Measurements from ENCODE around the gene PLIN3.
A peak's percentile ranks its signal among the peaks of the same experiment; 100 is the strongest.
"Not testable (repeated sequence)": the region's sequence is repeated elsewhere in the genome, so short reads cannot be mapped to it uniquely, and the experiment has no call there.

PLIN3 gene

GRCh38 chr19:4814625-4815425 is 52.6 kb downstream of the PLIN3 start:
- DNase-seq, result no peak

GRCh38 chr19:4811328-4812131 is 55.9 kb downstream of the PLIN3 start:
- peak in 45 of 51 donors; percentile 5 to 80 (median 44) for DNase-seq

- DNase-seq, result peak in 25 of 51 donors; percentile 10 to 60 (median 32)
Observed at GRCh38 chr19:4807188-4807587, 60.3 kb downstream of the PLIN3 start.

GRCh38 chr19:4806384-4806783 is 61.1 kb downstream of the PLIN3 start:
- DNase-seq, result no peak

GRCh38 chr19:4805140-4805539 is 62.3 kb downstream of the PLIN3 start:
- not testable (repeated sequence) for DNase-seq

GRCh38 chr19:4803736-4804695 is 63.5 kb downstream of the PLIN3 start:
- DNase-seq, result peak in 29 of 51 donors; percentile 3 to 67 (median 28)

GRCh38 chr19:4802711-4803110 is 64.8 kb downstream of the PLIN3 start:
- no peak for DNase-seq

GRCh38 chr19:4801085-4801619 is 66.3 kb downstream of the PLIN3 start:
- no peak for DNase-seq

- no peak for DNase-seq
Observed at GRCh38 chr19:4800591-4801081, 66.8 kb downstream of the PLIN3 start.

GRCh38 chr19:4795400-4795799 is 72.1 kb downstream of the PLIN3 start:
- DNase-seq, result no peak

- no peak for DNase-seq
Observed at GRCh38 chr19:4794971-4795370, 72.5 kb downstream of the PLIN3 start.

GRCh38 chr19:4793278-4793677 is 74.2 kb downstream of the PLIN3 start:
- DNase-seq, result not testable (repeated sequence)

- not testable (repeated sequence) for DNase-seq
Observed at GRCh38 chr19:4792866-4793195, 74.6 kb downstream of the PLIN3 start.

GRCh38 chr19:4792019-4792865 is 75.2 kb downstream of the PLIN3 start:
- DNase-seq, result peak in 1 of 51 donors; percentile 3

GRCh38 chr19:4791183-4792018 is 76.1 kb downstream of the PLIN3 start, which contains the start of gene FEM1A:
Gene FEM1A, plus strand, starts transcription at chr19:4791734. Its CDS starts 121 bp downstream, at chr19:4791855.
- DNase-seq, result peak; percentile 91 to 100 (median 100)

Measured in hypothalamus (tissue), 51 donors.